HG03175 (cell line): Measurements from ENCODE around the gene ATMIN.

Experiments
- ATAC-seq: cut with Tn5 transposase; IDR thresholded peaks from one replicate; pipeline ENCODE4 v1.9.1; 2021; ENCODE audit warnings: mild to moderate bottlenecking, moderate library complexity; ENCODE audit not compliant: unreplicated experiment

Gene ATMIN

DNA sequence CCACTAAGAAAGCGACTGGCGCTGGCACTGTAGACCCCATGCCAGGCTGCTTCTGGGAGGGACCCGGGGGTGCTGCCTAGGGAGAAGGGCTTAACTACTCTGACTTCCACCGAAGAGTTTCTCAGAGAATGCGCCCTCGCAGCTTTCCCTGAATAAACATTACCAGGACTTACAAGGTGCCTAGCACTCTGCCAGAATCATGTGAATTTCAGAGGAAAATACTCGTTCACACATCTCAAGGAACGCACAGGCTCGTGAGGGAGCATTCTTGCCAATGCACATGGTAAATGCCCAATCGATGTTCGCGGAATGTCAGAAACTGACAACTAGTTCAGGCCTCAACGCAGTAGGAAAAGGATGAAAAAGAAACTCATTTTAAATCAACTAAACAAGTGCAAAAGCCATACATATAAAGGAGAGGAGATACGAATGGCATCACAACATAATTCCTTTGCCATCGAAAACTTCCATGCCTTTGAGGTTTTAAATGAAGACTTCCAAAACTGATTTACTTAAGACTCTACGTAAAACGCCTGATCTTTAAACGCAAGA, 30.0 kb upstream of the ATMIN start:
- ATAC-seq: no peak

DNA sequence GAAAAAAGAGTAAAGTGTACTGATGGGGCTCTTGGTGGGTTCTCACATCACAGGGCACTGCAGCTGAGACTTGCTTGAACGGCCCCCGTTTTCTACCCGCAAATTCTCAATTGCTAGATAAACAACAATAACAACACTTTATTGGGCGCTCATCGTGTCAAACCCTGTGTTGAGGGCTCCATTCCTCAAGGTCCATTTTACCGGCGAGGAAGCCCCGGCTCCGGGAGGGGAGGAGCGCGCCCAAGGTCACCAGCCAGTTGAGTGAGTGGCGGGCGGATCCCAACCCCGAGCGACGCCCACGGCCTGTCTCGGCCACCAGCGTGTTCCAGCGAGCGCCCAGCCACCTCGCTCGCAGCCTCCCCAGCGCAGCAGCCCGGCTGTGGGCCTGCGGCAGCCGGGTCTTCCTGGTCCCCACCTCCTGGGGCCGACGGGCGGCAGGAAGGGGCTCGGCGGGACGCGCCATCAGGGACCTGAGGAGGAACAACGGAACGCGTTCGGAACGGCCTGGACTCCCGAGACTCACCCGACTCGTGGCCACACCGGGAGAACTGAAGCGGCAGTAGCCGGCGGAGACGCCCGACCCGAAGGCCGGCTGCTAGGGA, 29.3 kb upstream of the ATMIN start:
- peak; percentile 28 for ATAC-seq

DNA sequence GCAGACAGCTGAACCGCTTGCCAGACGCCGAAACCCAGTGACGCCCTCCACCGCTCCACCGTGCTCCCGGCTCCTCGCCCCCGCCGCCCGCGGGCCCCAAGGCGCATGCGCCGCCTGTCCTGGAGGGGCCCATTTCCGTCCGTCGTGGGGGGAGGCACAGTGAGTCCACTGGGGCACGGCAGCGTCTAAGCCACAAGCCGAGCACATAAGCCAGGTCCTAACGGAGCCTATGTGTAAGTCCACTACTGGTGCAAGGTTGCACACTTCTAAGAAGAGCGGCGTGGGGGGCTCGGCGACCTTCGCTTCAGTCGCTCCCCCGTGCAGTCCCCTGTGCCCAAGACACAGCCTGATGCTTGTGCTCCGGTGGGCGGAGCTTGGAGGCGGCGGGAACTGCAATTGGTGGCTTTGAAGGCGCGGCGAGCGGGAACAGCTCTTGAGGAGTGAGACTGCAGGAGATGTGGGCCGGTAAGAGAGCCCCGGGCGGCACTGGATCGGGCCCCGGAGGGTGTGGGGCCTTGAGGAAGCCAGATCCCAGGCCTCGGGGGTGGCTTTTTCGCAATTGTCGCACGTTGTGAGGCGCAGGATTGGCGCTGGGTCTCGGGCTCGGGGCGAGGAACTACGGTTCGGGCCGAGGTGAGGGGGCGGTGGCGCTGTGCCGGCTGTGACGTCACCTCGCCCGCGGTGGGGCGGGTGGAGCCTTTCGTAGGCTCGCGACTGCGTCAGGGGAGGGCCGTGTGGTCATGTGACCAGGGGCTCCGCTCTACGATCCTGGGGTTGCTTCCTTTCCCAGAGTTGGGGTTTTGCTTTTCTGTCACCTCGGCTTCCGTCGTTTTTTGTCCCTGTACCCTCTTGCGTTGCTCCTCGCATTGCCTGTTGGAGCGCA, 28.6 kb upstream of the ATMIN start, which contains the start of the genes CENPN and CMC2:
CENPN (plus strand) TSS at position 402 of the 883 bp plus-strand sequence. CDS start 4,726 bp downstream, outside the sequence.
CMC2 (minus strand) TSS at position 73 of the 883 bp plus-strand sequence. CDS start 9,491 bp downstream, outside the sequence.
- peak; percentile 87 for ATAC-seq

DNA sequence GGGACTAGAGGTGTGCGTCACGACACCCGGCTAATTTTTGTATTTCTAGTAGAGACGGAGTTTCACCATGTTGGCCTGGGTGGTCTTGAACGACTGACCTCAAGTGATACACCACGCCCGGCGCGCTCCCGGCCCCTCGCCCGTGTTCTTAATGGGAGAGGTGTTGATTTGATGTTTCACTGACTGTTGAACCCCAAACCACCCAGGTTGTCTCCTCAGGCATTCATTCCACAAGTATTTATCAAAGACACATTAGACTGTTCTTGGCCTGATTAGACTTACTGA, 27.2 kb upstream of the ATMIN start:
- ATAC-seq: no peak

DNA sequence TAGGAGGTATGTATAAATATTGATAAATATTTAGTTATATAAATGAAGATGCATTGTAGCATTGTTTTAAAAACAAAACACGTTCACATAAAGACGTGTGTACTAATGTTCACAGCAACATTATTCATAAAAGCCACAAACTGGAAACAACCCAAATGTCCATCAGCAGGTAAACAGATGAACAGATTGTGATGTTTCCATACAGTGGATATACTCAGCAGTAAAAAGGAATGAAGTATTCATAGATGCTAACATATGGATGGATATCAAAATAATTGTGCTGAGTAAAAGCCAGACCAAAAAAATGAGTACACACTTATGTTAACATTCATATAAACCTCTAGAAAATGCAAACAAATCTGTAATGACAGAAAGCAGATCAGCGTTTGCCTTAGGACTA, 22.7 kb upstream of the ATMIN start:
- no peak for ATAC-seq

DNA sequence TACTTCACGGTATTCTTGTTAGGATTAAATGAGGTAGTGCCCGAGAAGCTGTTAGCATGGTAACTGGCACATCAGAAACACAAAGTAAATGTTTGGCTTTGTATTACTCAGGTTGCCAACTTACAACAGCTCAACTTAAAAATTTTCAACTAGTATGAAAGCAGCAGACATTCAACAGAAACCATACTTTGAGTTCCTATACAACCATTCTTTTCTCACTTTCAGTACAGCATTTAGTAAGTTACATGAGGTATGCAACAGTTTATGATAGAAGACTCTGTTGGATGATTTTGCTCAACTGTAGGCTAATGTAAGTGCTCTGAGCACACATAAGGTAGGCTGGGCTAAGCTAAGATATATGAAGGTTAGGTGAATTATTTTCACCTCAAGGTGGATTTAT, 21.0 kb upstream of the ATMIN start:
- ATAC-seq: no peak

GRCh38 chr16:81018496-81018895, 17.1 kb upstream of the ATMIN start:
- ATAC-seq: no peak

GRCh38 chr16:81026429-81026828, 9.2 kb upstream of the ATMIN start:
- ATAC-seq: no peak

- no peak for ATAC-seq
Observed at GRCh38 chr16:81029930-81030604, 5.6 kb upstream of the ATMIN start.

- ATAC-seq: peak; percentile 49
Observed at GRCh38 chr16:81035975-81036750, 521 bp downstream of the ATMIN start.

GRCh38 chr16:81036751-81037350, 1.2 kb downstream of the ATMIN start:
- ATAC-seq: no peak

DNA sequence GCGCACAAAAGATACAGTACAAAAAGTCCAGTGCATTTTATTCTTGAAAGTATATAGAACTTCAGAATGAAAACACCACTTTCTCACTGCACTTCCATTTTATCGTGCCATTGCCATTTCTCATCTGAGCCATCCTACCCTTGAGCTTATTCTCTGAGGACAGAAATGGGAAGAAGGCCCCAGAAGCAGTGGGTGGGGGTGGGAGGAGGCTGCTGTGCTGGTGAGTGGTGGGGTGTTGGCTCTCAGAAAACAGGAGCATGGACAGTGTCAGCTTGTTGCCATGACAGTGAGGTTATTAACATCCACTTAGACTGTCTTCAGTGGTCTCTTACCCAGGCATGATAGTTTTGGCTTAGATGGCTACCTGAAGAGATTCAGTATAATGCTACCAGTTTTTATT, 4.5 kb downstream of the ATMIN start:
- ATAC-seq: no peak

- no peak for ATAC-seq
Observed at GRCh38 chr16:81040842-81041241, 5.2 kb downstream of the ATMIN start.

DNA sequence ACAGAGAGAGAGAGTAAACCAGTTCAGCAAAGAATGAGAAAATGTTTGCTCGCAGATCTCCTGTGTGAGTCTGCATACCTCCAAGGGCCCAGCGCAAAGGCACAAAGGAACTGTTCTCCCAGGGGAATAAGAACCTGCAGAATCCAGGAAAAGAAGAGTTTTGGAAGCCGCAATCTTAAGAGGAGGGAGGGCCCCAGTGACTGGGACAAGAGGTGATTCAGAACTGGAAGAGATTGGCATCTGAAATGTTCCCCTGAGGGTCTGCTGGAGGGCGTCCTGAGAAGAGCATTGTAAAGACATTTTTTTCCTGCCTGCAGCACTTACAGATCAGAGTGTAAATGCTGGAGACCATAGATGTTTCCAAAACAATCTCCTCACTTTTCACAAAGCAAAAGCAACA, 6.1 kb downstream of the ATMIN start:
- no peak for ATAC-seq

GRCh38 chr16:81042821-81043220, 7.2 kb downstream of the ATMIN start:
- no peak for ATAC-seq

DNA sequence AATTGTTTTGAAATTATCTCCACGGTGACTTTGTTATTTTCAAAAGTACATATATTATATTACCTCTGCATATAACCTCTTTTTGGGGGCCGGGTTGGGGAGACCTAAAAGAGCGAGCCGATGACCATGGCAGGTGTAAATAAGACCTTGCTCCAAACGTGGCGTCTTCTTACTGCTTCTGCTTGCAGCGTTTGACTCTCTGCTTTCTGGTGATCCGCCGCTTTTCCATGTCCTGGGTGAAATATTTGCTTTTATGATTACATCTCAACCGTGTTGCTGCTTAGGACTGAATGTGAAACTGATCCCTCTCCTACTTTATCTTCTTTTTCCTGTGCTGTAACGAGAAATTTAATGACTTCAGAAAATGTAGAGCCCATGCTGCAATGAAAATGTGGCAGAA, 18.1 kb downstream of the ATMIN start:
- ATAC-seq: no peak

- ATAC-seq: no peak
Observed at GRCh38 chr16:81060576-81061306, 25.1 kb downstream of the ATMIN start.

DNA sequence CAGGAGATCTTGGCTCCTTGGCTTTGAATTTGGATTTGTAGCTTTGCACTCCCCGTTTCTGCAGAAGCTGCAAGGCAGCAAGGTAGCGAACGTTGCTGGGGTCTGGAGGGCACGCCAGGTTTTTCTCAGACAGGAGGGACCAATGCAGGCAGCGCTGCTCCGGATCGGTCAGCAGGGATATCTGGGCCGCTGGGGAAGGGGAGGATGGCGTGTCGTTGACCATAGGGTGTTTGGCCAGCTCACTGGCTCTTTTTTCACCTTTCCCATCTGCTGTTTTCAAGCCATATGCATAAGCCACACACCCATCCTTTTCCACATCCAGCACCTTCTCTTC, 25.6 kb downstream of the ATMIN start:
- ATAC-seq: no peak

GRCh38 chr16:81061871-81062608, 26.4 kb downstream of the ATMIN start:
- no peak for ATAC-seq
